ENCODE results near the gene MBOAT2. TPM values are rescaled to one million over a fixed set of nuclear protein-coding genes. Genes with fewer than 3 reads are reported as not detected.
"Not testable (repeated sequence)": the region's sequence is repeated elsewhere in the genome, so short reads cannot be mapped to it uniquely, and the experiment has no call there.

Gene MBOAT2
- total RNA-seq, result 1 to 10 TPM; 2.7 to 3.5 TPM

GRCh38 chr2:9003616-9004337 is at the start of gene MBOAT2:
MBOAT2 (minus strand) TSS chr2:9003684; CDS start chr2:9003614, 70 bp downstream.
- ChIA-PET CTCF (no interaction called here), POLR2A (interaction anchor here (1.0 kb wide), 1 partner anchor 11 kb away, joined by 4 read pairs; no protein-coding TSS in a partner anchor)

- CTCF ChIA-PET, result no interaction called here
- POLR2A ChIA-PET, result no interaction called here
Measured at GRCh38 chr2:9052821-9053533, 49.5 kb upstream of the MBOAT2 start.

GRCh38 chr2:9051451-9051850 is 48.0 kb upstream of the MBOAT2 start:
- CTCF ChIA-PET, POLR2A ChIA-PET: not testable (repeated sequence)

- CTCF ChIA-PET, result no interaction called here
- POLR2A ChIA-PET, result no interaction called here
Measured at GRCh38 chr2:9050122-9050809, 46.8 kb upstream of the MBOAT2 start.

GRCh38 chr2:9045595-9045994 is 42.1 kb upstream of the MBOAT2 start:
- CTCF ChIA-PET, result no interaction called here
- POLR2A ChIA-PET, result no interaction called here

GRCh38 chr2:9043491-9043890 is 40.0 kb upstream of the MBOAT2 start:
- CTCF ChIA-PET, POLR2A ChIA-PET: not testable (repeated sequence)

GRCh38 chr2:9037166-9037565 is 33.7 kb upstream of the MBOAT2 start:
- ChIA-PET CTCF (no interaction called here), POLR2A (no interaction called here)

- ChIA-PET POLR2A (no interaction called here), CTCF (interaction anchor here (0.7 kb wide), 1 partner anchor 11 kb away, joined by 3 read pairs; no protein-coding TSS in a partner anchor)
Measured at GRCh38 chr2:9033385-9034168, 30.1 kb upstream of the MBOAT2 start.

GRCh38 chr2:9032536-9033255 is 29.2 kb upstream of the MBOAT2 start:
- POLR2A ChIA-PET, result no interaction called here
- CTCF ChIA-PET, result interaction anchor here (0.7 kb wide), 1 partner anchor 12 kb away, joined by 3 read pairs; no protein-coding TSS in a partner anchor

- ChIA-PET POLR2A (no interaction called here), CTCF (interaction anchor here (0.7 kb wide), 1 partner anchor 13 kb away, joined by 3 read pairs; no protein-coding TSS in a partner anchor)
Measured at GRCh38 chr2:9032121-9032520, 28.6 kb upstream of the MBOAT2 start.

GRCh38 chr2:9031246-9031645 is 27.8 kb upstream of the MBOAT2 start:
- ChIA-PET CTCF (no interaction called here), POLR2A (no interaction called here)

- CTCF ChIA-PET, result no interaction called here
- POLR2A ChIA-PET, result no interaction called here
Measured at GRCh38 chr2:9030841-9031240, 27.4 kb upstream of the MBOAT2 start.

GRCh38 chr2:9030190-9030589 is 26.7 kb upstream of the MBOAT2 start:
- ChIA-PET POLR2A (no interaction called here), CTCF (interaction anchor here (0.6 to 0.7 kb wide), 2 partner anchors 75 to 254 kb away, joined by 3 to 5 read pairs; no protein-coding TSS in a partner anchor)

GRCh38 chr2:9029721-9030120 is 26.2 kb upstream of the MBOAT2 start:
- POLR2A ChIA-PET, result no interaction called here

GRCh38 chr2:9027884-9028283 is 24.4 kb upstream of the MBOAT2 start:
- ChIA-PET CTCF (interaction anchor here (1.1 kb wide), 1 partner anchor 168 kb away, joined by 3 read pairs; no protein-coding TSS in a partner anchor), POLR2A (no interaction called here)

More at GRCh38 chr2:9029721-9030120, 26.2 kb upstream of the MBOAT2 start:
- CTCF ChIA-PET, result interaction anchor here (0.6 to 0.7 kb wide), 2 partner anchors 75 to 254 kb away, joined by 3 to 5 read pairs; no protein-coding TSS in a partner anchor

- POLR2A ChIA-PET, result interaction anchor here (0.5 kb wide), 1 partner anchor 167 kb away, joined by 4 read pairs; no protein-coding TSS in a partner anchor
- CTCF ChIA-PET, result no interaction called here
Measured at GRCh38 chr2:9025746-9026145, 22.3 kb upstream of the MBOAT2 start.

- CTCF ChIA-PET, result no interaction called here
- POLR2A ChIA-PET, result no interaction called here
Measured at GRCh38 chr2:9024575-9024974, 21.1 kb upstream of the MBOAT2 start.

GRCh38 chr2:9021563-9022211 is 18.2 kb upstream of the MBOAT2 start:
- CTCF ChIA-PET, result no interaction called here

More at GRCh38 chr2:9021563-9022211, 18.2 kb upstream of the MBOAT2 start:
- POLR2A ChIA-PET, result interaction anchor here (0.5 kb wide), 1 partner anchor 27 kb away, joined by 3 read pairs; no protein-coding TSS in a partner anchor
